GM12878 (cell line): ENCODE results near the gene TRAF2. TPM values are rescaled to one million over a fixed set of nuclear protein-coding genes. Genes with fewer than 3 reads are reported as not detected.

ENCODE experiments used
- ATAC-seq: fragments of 200-7000 bp; cut with Tn5 transposase; 3 replicates; pipeline ENCODE4 v1.9.1; 2020; ENCODE audit warnings: mild to moderate bottlenecking, moderate library complexity
- BruUV-seq: library from RNA; stranded (reverse); fragments of 400-500 nt; replicated peaks from 2 replicates; lab custom pipeline; 2021; lab: Mats Ljungman, UMichigan
- CTCF ChIA-PET: fragments of 300-600 bp; sonication (Branson Sonifier 250); formaldehyde crosslinking; extraction: SDS; loops from one replicate; lab custom pipeline; 2021; ENCODE audit warnings: inconsistent platforms; lab: Yijun Ruan, JAX
- POLR2A ChIA-PET: fragments of 350-600 bp; formaldehyde crosslinking; extraction: SDS; loops from one replicate; lab custom pipeline; 2021; ENCODE audit warnings: inconsistent platforms; lab: Charles Lee
- RAD21 ChIA-PET: fragments of 300-600 bp; sonication (Branson Sonifier 250); formaldehyde crosslinking; loops from one replicate; lab custom pipeline; 2023; ENCODE audit warnings: antibody characterized with exemption; ENCODE audit not compliant: unreplicated experiment; lab: Charles Lee
- SMC1A ChIA-PET: fragments of 300-600 bp; sonication (Branson Sonifier 250); formaldehyde crosslinking; loops from one replicate; lab custom pipeline; 2023; ENCODE audit not compliant: unreplicated experiment, uncharacterized antibody; lab: Charles Lee
- DNase-seq: peaks from one replicate; pipeline ENCODE4 v3.0.0-alpha.2; 2011; ENCODE audit warnings: low read depth, low spot score
- FAIRE-seq: peaks from 3 replicates; lab custom pipeline; 2011; peaks lifted over from hg19 to GRCh38; lab: Jason Lieb, UNC
- H2AFZ ChIP-seq: 2 replicates; pipeline ENCODE4 v1.6.0; 2011; ENCODE audit warnings: low read depth, low read length, control low read depth; ENCODE audit not compliant: control insufficient read depth
- H3K27ac ChIP-seq: 2 replicates; pipeline ENCODE4 v1.5.1; 2011; ENCODE audit warnings: control low read depth; ENCODE audit not compliant: control insufficient read depth, insufficient read depth
- H3K27me3 ChIP-seq, 2 experiments: replicated peaks in 1 of 2; 2 replicates each; pipeline versions ENCODE4 v1.6.0 to v1.6.1; 2011; ENCODE audit warnings: low read length in 1 of 2; ENCODE audit not compliant: control insufficient read depth in 2 of 2, insufficient read depth in 2 of 2
- H3K36me3 ChIP-seq, 2 experiments: 2 replicates each; pipeline ENCODE4 v1.5.1; 2011; ENCODE audit warnings: low read length in 1 of 2; ENCODE audit not compliant: control insufficient read depth in 2 of 2, insufficient read depth in 2 of 2
- H3K4me1 ChIP-seq: 2 replicates; pipeline ENCODE4 v1.6.1; 2011; ENCODE audit warnings: mild to moderate bottlenecking, low read length, moderate library complexity, mixed read lengths; ENCODE audit not compliant: control insufficient read depth, insufficient read depth
- H3K4me2 ChIP-seq: 2 replicates; pipeline ENCODE4 v1.6.0; 2011; ENCODE audit warnings: control low read depth; ENCODE audit not compliant: control insufficient read depth, insufficient read depth
- H3K4me3 ChIP-seq: fragments of 200-600 bp; sonication (generic); 2 replicates; pipeline ENCODE4 v1.5.1; 2016
- H3K79me2 ChIP-seq: 2 replicates; pipeline ENCODE4 v1.6.0; 2011; ENCODE audit warnings: low read length; ENCODE audit not compliant: control insufficient read depth, insufficient read depth
- H3K9ac ChIP-seq: 2 replicates; pipeline ENCODE4 v1.8.0; 2011; ENCODE audit warnings: low read length, control low read depth, mixed read lengths; ENCODE audit not compliant: control insufficient read depth, insufficient read depth
- H3K9me3 ChIP-seq: replicated peaks from 3 replicates; pipeline ENCODE4 v1.5.1; 2011; ENCODE audit warnings: mild to moderate bottlenecking, low read length; ENCODE audit not compliant: control insufficient read depth, insufficient read depth
- H4K20me1 ChIP-seq: 2 replicates; pipeline ENCODE4 v1.6.0; 2011; ENCODE audit not compliant: control insufficient read depth, insufficient read depth
- CEBPB ChIP-seq, 2 experiments: fragments of 150-350 bp in 1 of 2; IDR thresholded peaks; 2 replicates each; pipeline ENCODE4 v1.6.1; 2012 to 2014; ENCODE audit warnings: low read depth in 2 of 2, low read length in 2 of 2, borderline replicate concordance in 1 of 2, inconsistent platforms in 1 of 2
- ETV6 ChIP-seq, 2 experiments: fragments of 450-650 bp in 1 of 2; IDR thresholded peaks in 1 of 2; conservative IDR thresholded peaks in 1 of 2; 2 replicates each; pipeline ENCODE4 v1.6.1; 2014; ENCODE audit warnings: antibody characterized with exemption in 1 of 2, borderline replicate concordance in 1 of 2, low read depth in 1 of 2, mild to moderate bottlenecking in 1 of 2, moderate library complexity in 1 of 2
- FOXK2 ChIP-seq: fragments of 450-650 bp; IDR thresholded peaks from 2 replicates; pipeline ENCODE4 v1.6.1; 2017; ENCODE audit warnings: mild to moderate bottlenecking, moderate library complexity
- HDAC2 ChIP-seq: fragments of 200-600 bp; sonication (generic); IDR thresholded peaks from 2 replicates; pipeline ENCODE4 v1.6.1; 2017
- MYB ChIP-seq: fragments of 150-350 bp; IDR thresholded peaks from 2 replicates; pipeline ENCODE4 v1.6.1; 2014; ENCODE audit warnings: mild to moderate bottlenecking, low read depth, low read length, borderline replicate concordance
- PAX8 ChIP-seq: fragments of 450-650 bp; IDR thresholded peaks from 2 replicates; pipeline ENCODE4 v1.6.1; 2017; ENCODE audit warnings: mild to moderate bottlenecking, moderate library complexity
- POLR2AphosphoS2 ChIP-seq: IDR thresholded peaks from 2 replicates; pipeline ENCODE4 v1.6.1; 2011; ENCODE audit warnings: low read depth, mild to moderate bottlenecking, low read length, improper control_type of control experiment, moderate library complexity
- ZNF384 ChIP-seq: IDR thresholded peaks from 2 replicates; pipeline ENCODE4 v1.6.1; 2012; ENCODE audit warnings: low read depth, mild to moderate bottlenecking, low read length, improper control_type of control experiment, borderline replicate concordance
- WGBS: methylation state at CpG from one replicate; pipeline ENCODE4 v1.1.6; 2016; ENCODE audit warnings: low lambda C conversion rate; ENCODE audit not compliant: insufficient replicate concordance, insufficient coverage; ENCODE audit errors: missing lambda C conversion rate; 5-methylcytosine and 5-hydroxymethylcytosine counted together
- in situ Hi-C: fragments of 300-500 bp; cut with MboI; formaldehyde crosslinking; loops from 9 replicates; pipeline ENCODE4 v1.14.3; 2018; ENCODE audit warnings: mixed read lengths
- intact Hi-C: fragments of 100-400 bp; cut with micrococcal nuclease; formaldehyde crosslinking; loops from one replicate; pipeline ENCODE4 v1.14.2; 2022; ENCODE audit not compliant: unreplicated experiment
- polyA plus RNA-seq, 11 experiments: library from polyadenylated mRNA; depleted of rRNA in 4 of 11; unstranded in 6 of 11; stranded (reverse) in 5 of 11; fragments of >200 nt; fragmentation: Nextera tagmentation in 4 of 11; fragmentation: Illumina TruSeq in 1 of 11; extraction: Ambion mirVana in 4 of 11; extraction: Trizol in 1 of 11; gene quantifications; 1 replicate in 1 of 11; 2 replicates in 10 of 11; pipeline versions ENCODE4 v1.2.1 to v1.2.3, GENCODE V29; 2011 to 2016; ENCODE audit warnings: inconsistent platforms in 2 of 11, missing spikeins in 2 of 11, low read depth in 1 of 11
- total RNA-seq, 4 experiments: library from RNA; depleted of rRNA in 3 of 4; stranded (reverse); fragments of >200 nt in 3 of 4; fragmentation: Illumina TruSeq in 1 of 4; extraction: Trizol in 1 of 4; gene quantifications; 2 replicates each; pipeline versions ENCODE4 v1.2.1 to v1.2.3, GENCODE V29; 2013 to 2021
- TF ChIP-seq, protein P1 (sequence below): fragments of 450-650 bp; IDR thresholded peaks from 2 replicates; pipeline ENCODE4 v1.6.1; 2017; ENCODE audit warnings: low read depth, mild to moderate bottlenecking, moderate library complexity

The TRAF2 gene
- total and polyA plus RNA-seq, 10 of the 15 experiments (the other 5 are each of a cell fraction or from before 2014, with no cell fraction given) = 0.34 to 39.5 (median 18.7) TPM

DNA sequence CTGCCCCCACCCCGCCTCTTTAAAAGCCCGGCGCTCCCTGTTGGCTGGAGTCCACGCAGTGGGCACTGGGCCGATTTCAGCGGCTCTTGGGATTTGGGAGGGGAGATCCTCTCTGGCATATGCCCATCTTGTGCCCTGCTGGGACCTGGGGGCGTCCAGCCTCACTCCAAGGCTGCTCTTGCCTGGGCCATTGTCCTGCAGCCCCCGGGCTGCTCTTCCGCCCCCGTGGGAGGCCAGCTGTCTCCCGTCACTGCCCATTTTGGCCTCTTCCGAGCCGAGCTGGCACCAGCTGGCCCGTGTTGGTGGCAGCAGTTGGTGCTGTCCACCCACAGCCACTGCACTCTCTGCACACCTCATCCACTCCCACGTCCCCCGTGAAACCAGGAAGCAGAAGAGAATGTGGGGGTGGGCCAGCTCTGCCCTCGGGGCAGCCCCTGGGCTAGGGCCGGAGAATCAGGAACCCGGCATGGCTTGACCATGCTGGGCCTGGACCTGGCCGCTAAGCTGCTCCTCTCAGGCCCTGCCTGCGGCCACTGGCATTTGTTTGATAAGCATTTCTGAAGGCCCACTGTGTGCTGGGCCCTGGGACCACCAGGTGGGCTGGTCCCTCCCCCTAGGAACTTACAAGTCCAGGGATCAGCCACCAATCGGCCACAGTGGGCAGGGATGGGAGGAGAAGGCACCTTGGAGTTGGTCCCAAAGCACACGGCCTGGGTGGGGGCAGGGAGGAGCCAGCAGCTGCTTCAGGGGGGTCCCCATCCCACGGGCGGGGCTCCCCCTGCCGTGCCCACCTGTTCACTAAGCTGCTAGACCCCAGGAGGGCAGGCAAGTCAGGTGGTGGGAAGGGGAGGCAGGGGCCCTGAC is 60.9 kb downstream of the TRAF2 start:
- Histone ChIP-seq H3K4me3 (no peak overlapping the region), H3K9ac (no peak overlapping the region), H3K36me3 (peaks cover 0 to 4% of the 10 kb centered on the region in 2 experiments; a peak in 2 of 4 replicates), H4K20me1 (no peaks in the 10 kb centered on the region), H3K4me2 (no peak overlapping the region), H3K4me1 (peaks cover 10% of the 10 kb centered on the region), H3K27me3 (no peaks in the 10 kb centered on the region), H3K9me3 (no peaks in the 10 kb centered on the region), H3K27ac (no peak overlapping the region), H3K79me2 (peaks cover 19% of the 10 kb centered on the region), H2AFZ (no peak overlapping the region)
- CTCF ChIA-PET = interaction anchor here (0.7 to 3.5 kb wide), 38 partner anchors 11 to 181 kb away, joined by 3 to 163 read pairs (median 6); partner anchors contain the start of genes ABCA2, AJM1, CLIC3 and FUT7
- FAIRE-seq (no peak), DNase-seq (no peak), ATAC-seq (no peak)
- intact Hi-C loops (loop anchor here (10.0 kb wide), 1 partner anchor 152 kb away; the partner anchor contains the start of genes CCDC183 and TMEM141), in situ Hi-C loops (loop anchor here (5.0 kb wide), 1 partner anchor 90 kb away; no protein-coding TSS in a partner anchor)
- SMC1A ChIA-PET = interaction anchor here (0.8 to 2.4 kb wide), 13 partner anchors 28 to 254 kb away, joined by 3 to 77 read pairs (median 4); partner anchors contain the start of genes FUT7, NPDC1, PAXX and TPRN
- RAD21 ChIA-PET = interaction anchor here (0.6 to 2.1 kb wide), 17 partner anchors 13 to 203 kb away, joined by 3 to 109 read pairs (median 6); partner anchors contain the start of genes AJM1, FUT7, NPDC1 and PAXX
- TF ChIP-seq PAX8 (no peak), ETV6 (conservative IDR thresholded peaks at IDR 0.05 in 1 of 2, IDR thresholded peaks at IDR 0.05 in 1 of 2; ENCODE audit: borderline replicate concordance in 1 of 2, low read depth in 1 of 2) (no peak), POLR2AphosphoS2 (no peak), FOXK2 (no peak), ZNF384 (no peak), CEBPB (IDR thresholded peaks at IDR 0.05; ENCODE audit: borderline replicate concordance in 1 of 2, low read depth in 2 of 2, low read length in 2 of 2) (no peak), HDAC2 (no peak), MYB (no peak)
- TF ChIP-seq, protein P1, sequence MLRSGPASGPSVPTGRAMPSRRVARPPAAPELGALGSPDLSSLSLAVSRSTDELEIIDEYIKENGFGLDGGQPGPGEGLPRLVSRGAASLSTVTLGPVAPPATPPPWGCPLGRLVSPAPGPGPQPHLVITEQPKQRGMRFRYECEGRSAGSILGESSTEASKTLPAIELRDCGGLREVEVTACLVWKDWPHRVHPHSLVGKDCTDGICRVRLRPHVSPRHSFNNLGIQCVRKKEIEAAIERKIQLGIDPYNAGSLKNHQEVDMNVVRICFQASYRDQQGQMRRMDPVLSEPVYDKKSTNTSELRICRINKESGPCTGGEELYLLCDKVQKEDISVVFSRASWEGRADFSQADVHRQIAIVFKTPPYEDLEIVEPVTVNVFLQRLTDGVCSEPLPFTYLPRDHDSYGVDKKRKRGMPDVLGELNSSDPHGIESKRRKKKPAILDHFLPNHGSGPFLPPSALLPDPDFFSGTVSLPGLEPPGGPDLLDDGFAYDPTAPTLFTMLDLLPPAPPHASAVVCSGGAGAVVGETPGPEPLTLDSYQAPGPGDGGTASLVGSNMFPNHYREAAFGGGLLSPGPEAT = no peak
- BruUV-seq = no TSS peak
- POLR2A ChIA-PET = interaction anchor here (3.0 kb wide), 1 partner anchor 88 kb away, joined by 19 read pairs; no protein-coding TSS in a partner anchor
- 45% methylated on average over 26 of the region's 26 CpGs for WGBS
